GM18498 (cell line): ENCODE results near the gene RBPJ.

Experiments used
- ATAC-seq: cut with Tn5 transposase; IDR thresholded peaks from one replicate; pipeline ENCODE4 v1.9.1; 2021; ENCODE audit warnings: mild to moderate bottlenecking, moderate library complexity; ENCODE audit not compliant: unreplicated experiment

Gene RBPJ

DNA sequence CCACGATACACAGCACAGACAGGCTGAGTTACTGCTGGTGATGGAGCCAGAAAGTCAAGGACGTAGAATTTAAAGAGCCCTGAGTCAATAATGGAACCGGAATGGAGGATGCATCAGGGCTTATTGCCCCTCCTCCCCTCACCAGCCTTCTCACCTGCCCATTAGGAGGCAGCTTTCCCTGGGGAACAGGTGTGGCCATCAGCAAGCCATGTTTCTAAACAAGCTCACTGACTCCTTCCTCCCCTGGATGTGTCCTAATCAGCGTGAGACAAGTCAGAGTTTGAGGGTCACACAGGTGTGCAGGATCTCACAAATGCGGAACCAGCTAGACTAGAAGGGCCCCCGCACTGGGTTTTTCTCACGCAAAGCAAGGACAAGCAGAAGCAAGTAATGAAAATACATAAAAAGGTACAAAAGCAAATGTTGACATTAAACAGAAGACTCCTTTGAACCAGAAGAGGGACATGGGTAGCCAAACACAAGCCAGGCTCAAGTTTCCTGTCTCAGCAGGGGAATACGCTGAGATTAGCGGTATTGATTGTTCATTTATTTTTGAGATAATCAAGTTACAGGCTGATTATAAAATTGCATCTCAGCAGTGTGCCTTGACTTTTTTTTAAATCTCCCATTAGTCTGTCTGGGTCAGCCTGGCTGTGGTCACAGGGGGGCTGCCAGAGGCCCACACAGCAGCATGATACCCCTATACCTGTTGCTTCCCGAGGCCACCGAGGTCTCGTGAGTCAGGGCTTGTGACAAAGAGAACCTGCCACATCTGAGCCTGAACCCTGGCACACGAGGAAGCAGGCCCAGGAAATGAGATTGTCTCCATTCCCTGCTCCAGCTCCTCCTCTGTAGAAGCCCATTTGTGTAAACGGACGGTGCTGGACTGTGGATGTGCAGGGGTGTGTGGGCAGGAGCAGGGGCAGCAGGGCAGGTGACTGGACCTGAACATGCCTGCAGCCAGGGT lies 132.0 kb downstream of the RBPJ start:
- no peak for ATAC-seq

GRCh38 chr4:26454961-26455360 lies 134.1 kb downstream of the RBPJ start:
- no peak for ATAC-seq

- no peak for ATAC-seq
Measured at GRCh38 chr4:26455571-26455970, 134.8 kb downstream of the RBPJ start.

GRCh38 chr4:26457412-26457811 lies 136.6 kb downstream of the RBPJ start:
- no peak for ATAC-seq

DNA sequence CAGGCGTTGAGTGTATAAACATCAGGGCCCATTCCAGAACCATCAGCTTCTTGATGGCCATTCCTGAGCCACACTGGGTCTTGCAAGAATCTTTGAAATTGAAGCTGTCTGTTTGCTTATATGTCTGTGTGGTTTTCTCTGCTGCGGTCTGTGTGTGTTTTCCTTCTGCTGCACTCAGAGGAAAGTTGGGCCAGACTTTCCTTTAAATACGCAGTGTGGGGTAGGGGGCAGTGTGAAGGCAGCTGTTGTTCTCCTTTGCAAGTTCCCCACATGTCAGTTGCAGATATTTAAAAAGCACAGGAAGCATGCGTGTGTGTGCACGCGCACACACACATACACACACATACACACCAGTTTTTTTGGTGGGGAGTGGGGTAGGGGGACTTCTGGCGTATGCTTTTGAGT lies 137.3 kb downstream of the RBPJ start:
- no peak for ATAC-seq

GRCh38 chr4:26459054-26459755 lies 138.4 kb downstream of the RBPJ start:
- peak; percentile 66 for ATAC-seq

- no peak for ATAC-seq
Measured at GRCh38 chr4:26459756-26460530, 139.1 kb downstream of the RBPJ start.

- no peak for ATAC-seq
Measured at GRCh38 chr4:26462874-26463273, 142.1 kb downstream of the RBPJ start.

GRCh38 chr4:26463386-26463785 lies 142.6 kb downstream of the RBPJ start:
- ATAC-seq = no peak

DNA sequence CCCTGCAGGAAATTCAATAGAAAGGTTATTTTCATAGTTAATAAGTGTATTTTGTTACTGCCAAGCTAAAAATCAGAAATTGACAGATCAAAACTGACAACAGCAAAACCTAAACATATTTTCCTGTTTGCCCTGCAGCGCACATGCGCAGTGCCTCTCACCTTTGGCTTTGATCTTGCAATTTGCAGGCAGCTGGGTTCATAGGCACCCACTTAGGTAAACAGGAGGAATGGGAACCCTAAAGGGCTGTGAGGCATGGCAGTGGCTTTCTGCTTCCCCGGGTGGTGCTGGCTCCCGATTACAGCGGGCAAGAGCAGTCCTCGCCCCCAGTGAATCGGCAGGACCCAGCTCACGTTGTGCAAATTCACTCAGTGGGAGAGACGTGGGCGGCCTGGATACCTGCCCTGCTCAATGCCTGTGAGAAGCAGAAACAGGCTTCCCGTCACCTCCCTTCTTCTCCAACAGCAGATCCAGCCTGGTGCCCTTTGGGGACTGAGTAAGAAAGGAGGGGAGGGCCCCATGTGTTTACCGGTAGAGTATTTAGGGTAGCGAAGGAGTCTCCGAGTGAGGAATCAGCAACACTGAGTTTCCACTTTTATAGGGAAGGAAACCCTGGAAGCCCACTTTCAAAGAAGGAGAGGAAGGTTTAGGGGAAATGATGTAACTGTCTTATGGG lies 143.7 kb downstream of the RBPJ start:
- ATAC-seq = no peak

- ATAC-seq = no peak
Measured at GRCh38 chr4:26466578-26467270, 145.9 kb downstream of the RBPJ start.

DNA sequence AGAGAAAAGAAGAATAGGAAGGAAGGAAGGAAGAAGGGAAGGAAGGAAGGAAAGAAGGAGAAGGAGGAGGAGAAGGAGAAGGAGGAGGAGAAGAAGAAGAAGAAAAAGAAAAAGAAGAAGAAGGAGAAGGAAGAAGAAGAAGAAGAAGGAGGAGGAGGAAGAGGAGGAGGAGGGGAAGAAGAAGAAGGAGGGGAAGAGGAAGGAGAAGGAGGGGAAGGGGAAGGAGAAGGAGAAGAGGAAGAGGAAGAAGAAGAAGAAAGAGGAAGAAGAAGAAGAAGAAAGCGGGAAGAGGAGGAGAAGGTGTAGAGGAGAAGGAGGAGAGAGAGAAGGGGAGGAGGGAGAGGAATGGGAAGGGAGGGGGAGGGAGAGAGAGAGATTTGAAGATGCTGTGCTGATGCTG lies 146.9 kb downstream of the RBPJ start:
- no peak for ATAC-seq

DNA sequence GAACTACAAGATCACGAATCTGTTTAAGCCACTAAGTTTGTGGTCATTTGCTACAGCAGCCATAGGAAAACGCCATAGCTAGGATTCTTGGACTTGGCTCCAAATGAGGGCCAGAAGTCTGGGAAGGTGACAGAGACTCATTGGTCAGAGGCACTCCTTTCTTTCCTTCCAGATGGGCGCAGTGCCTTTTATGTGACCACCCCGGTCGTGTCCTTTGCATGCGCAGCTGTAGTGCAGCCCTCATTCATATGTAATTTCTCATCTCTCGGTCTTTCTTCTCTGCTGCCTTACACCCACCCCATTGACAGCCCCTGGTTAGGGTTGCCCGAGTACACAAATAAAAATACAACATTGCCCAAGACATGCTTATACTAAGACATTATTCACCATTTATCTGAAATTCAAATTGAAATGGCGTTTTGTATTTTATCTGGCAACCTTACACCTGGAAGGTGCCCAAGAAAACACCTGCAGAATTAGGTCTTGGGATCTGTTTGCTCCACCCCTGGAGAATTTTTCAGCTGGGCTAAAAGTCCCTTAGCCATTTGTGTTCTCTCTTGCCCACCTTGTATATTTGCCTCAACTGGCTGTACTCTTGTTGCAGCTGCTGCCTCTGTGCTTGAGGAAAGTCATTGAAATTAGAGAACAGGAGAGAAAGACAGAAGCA lies 147.6 kb downstream of the RBPJ start:
- no peak for ATAC-seq

DNA sequence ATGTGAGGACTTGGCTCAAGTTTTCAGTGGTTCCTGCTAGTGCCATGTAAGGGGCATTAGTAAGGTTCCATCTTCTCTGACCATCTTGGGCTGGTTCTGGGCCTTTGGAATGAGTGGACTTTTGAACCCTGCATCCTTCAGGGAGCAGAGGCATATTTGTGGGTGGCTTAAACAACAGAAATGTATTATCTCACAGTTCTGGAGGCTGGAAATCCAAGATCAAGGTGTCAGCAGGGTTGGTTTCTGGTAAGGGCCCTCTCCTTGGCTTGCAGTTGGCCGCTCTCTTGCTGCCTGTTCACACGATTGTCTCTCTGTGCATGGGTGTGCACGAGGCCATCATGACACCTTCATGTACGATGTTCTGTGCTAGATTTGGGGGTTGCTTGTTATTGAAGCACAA lies 148.2 kb downstream of the RBPJ start:
- no peak for ATAC-seq

DNA sequence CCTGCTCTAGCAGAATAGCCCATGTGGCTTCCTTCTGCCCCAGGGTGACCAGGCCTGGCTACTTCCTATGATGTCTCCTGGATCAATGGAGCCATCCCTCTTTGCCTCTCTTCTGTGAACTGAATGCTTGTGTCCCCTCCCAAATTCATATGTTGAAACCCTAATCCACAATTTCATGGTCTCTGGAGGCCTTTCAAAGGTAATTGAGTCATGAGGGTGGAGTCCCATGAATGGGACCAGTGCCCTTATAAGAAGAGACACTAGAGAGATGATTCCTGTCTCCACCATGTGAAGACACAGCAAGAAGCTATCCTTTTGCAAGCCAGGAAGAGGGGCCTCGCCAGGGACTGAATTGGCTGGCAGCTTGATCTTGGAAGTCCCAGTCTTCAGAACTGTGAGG lies 151.1 kb downstream of the RBPJ start:
- no peak for ATAC-seq

DNA sequence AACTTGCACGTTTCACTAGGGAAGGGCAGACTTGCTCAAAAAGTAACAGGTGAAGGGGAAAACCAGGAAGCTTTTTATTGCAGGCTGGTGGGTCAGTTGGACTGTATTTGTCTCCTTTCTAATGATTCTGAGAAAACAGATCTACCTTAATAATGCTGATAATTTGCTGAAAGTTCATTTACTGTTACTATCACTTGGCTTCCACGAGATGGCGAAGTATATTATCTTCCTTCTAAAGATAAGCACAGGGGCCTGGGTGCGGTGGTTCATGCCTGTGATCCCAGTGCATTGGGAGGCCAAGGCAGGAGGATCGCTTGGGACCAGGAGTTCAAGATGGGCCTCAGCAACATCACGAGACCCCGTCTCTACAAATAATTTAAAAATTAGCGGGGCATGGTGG lies 153.1 kb downstream of the RBPJ start:
- no peak for ATAC-seq

GRCh38 chr4:26474551-26474950 lies 153.7 kb downstream of the RBPJ start:
- no peak for ATAC-seq

- ATAC-seq = no peak
Measured at GRCh38 chr4:26475716-26476115, 154.9 kb downstream of the RBPJ start.

GRCh38 chr4:26476545-26476944 lies 155.7 kb downstream of the RBPJ start:
- ATAC-seq = no peak

DNA sequence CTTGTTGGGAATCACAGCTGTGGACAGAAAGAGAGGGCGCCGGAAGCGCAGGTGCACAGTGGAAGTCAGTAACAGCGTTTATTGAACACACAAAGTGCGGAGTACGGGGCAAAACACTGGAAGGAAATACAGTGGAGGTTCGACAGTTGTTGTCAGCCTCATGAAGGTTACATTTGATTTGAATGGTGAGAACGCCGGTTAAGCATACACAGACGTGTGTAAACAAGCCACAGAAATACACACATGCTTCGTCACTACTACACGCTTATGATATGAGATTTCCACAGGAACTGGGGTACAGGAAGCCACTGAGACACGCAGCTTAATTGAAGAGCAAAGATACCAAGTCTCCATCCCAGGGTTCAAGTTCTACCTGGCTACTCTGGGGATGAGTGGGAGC lies 157.5 kb downstream of the RBPJ start:
- no peak for ATAC-seq
